Central memory CD4-positive, alpha-beta T cell (primary cell): ENCODE results near the gene SLC8B1.

Source experiments
- DNase-seq: peaks from one replicate; pipeline ENCODE4 v3.0.0; 2022

The SLC8B1 gene

DNA sequence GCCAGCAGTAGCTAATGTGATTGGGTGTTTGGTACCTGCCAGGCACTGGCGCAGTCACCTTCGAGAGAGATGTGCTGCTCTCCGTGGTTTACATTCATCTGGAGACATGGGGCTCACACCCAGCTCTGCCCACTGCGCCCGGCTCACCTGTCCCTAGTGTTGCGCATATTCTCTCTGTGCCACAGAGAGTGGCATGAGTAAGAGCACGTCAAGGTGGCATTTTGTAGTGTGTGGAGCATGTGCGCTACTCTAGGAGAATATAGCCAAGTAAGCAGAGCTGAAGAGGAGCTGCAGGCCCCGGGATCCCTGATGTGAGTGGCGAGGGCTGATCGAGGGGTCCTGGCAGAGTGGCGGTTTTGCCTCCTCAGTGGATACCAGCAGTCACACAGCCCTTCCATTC lies 66.8 kb downstream of the SLC8B1 start:
- DNase-seq, result no peak

DNA sequence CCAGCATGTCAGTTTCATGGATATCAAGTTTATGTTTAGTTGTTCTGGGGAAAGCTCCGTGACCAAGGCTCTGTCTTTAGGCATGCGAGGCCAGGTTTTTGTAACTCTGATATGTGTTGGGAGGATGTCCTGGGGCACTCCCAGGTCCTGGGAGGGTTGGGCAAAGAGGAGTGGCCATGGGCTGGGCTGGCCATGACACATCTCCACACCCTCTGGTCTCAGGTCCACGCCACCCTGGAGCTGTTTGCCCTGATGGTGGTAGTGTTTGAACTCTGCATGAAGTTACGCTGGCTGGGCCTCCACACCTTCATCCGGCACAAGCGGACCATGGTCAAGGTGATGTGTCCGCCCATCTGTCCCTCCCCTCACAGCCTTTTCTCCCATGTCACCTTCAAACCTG lies 67.3 kb downstream of the SLC8B1 start:
- no peak for DNase-seq

DNA sequence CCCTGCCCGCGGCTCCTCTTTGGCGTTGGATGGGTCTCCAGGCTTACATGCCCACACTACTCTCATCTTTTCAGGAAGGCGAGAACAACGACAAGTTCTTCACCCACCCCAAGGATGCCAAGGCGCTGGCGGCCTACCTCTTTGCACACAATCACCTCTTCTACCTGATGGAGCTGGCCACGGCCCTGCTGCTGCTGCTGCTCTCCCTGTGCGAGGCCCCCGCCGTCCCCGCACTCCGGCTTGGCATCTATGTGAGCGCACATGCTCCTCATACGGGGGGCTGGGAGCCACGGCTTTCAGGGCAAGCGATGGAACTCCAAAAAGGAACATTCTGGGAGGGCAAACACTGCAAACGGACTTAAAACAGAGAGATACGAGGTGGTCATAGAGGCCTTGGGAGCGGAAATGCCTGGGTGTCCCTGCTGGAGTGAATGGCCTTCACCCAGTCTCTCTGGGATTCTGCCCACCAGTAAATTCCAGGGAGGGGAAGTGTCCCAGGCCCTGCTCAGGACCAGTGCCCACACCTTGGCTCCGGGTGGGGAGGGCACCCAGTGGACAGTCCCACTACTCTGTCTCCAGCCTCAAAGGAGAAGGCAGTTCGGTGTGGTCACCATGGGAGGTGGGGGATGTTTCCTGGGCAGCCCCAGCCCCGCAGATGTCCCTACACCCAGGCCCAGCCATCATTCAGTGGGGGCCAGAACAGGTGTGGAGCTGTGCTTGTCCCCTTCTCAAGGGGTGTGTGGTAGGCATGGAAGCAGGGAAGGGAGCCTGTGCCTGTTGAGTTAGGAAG lies 68.6 kb downstream of the SLC8B1 start:
- DNase-seq, result no peak

DNA sequence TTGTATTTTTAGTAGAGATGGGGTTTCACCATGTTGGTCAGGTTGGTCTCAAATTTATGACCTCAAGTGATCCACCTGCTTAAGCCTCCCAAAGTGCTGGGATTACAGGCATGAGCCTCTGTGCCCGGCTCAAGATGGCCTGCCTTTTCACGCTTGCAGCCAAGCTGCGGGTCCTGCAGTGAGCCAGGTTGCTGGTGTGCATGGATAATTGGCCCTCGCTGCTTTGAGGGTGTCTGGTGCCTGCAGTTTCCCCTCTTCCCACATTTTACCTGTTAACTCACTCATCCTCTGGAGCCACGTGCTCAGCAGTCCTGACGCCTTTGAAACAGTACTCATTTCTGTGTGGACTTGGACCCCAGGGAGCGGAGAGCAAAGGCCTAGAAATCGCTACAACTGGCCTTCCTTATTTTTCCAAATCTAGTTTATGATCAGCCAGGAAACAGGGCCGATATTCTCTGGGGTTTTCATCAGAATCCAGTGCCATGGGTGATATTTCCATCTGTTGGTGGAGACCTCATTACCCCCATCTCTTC lies 71.4 kb downstream of the SLC8B1 start:
- DNase-seq, result no peak

DNA sequence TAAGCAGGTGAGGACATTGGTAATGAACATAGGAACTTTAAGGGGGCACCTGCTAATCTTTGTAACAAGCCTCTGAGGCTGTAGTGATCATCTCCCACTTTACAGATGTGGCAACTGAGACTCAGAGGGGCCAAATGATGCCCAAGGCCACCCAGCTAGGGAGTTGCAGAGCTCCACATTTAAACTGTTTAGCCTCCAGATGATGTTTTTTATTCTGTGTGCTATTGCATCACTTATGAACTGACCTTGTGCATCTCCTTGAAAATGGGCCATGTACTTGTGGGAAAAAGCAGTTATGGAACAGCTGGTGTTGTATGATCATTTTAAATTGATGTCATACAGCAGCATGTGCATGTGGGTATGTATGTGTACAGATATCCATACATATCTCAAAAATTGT lies 72.2 kb downstream of the SLC8B1 start:
- DNase-seq, result no peak

DNA sequence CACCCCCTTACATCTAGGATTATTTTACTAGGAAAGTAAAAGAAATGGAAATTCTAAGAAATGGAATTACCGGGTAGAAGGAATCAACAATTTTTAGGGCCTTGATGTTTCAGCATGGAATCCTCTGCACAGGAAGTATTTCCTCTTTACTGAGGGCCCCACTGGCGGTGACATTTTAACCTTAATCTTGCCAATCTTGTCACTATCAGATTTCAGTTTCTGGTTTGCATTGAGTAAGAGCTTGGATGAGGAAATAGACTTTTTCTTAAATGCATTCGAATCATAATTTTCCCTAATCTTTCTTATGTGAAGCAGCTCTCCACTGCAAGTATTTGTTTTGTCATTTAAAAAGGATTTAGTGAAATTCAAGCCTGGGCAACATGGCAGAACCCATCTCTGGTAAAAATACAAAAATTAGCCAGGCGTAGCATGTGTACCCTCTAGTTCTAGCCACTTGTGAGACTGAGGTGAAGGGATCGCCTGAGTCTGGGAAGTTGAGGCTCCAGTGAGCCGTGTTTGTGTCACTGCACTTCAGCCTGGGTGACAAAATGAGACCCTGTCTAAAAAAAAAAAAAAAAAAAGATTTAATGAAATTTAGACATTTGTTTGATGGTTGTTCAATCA lies 73.0 kb downstream of the SLC8B1 start:
- peak; percentile 16 for DNase-seq

DNA sequence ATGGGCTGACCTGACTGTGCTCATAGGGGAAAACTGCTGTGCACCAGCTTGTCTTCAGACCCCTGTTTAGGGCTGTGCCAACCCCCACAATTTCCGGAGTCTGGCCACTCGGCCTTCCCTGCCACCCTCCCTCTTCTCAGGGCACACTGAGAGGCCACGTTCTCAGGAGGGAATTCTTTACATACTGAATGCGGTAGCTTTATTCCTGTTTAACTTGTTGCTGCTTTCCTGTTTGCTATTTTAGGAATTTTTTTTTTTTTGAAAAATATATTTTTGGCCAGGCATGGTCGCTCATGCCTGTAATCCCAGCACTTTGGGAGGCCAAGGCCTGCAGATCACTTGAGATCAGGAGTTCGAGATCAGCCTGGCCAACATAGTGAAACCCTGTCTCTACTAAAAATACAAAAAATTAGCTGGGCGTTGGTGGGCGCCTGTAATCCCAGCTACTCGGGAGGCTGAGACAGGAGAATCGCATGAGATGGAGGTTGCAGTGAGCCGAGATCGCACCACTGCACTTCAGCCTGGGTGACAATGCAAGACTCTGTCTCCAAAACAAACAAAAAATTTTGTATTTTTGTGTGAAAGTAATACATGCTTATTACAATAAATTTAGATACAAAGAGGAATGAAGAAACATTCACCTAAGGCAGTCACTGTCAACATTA lies 74.1 kb downstream of the SLC8B1 start:
- no peak for DNase-seq

DNA sequence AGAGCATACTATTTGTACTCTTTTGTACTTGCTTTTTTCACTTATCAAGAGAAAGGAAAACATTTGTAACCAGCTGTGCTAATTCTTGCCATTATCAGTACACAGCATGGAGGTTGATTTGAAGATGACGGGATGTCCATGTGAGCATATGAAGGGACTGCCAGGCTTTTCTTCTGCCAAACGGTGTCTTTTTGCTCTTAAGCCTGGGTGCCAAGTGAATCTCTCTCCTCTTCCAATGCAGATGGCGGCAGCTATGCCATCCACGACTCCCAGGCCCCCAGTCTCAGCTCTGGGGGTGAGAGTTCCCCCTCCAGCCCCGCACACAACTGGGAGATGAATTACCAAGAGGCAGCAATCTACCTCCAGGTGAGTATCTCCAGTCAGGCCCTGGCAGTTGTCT lies 74.8 kb downstream of the SLC8B1 start:
- DNase-seq, result no peak

DNA sequence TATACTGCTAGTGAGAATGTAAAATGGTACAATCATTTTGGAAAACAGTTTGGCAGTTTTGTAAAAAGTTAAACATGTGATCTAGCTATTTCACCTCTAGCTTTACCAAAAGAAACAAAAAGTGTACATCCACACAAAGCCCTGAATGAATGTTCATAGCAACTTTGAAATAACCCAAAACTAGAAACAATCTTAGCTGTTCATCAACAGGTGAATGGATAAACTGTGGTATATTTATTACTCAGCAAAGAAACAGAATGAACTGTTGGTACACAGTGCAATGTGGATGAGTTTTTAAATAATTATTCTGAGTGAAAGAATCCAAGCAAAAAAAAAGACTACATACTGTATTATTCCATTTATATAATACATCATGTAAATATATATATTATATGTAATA lies 77.3 kb downstream of the SLC8B1 start:
- DNase-seq, result no peak

DNA sequence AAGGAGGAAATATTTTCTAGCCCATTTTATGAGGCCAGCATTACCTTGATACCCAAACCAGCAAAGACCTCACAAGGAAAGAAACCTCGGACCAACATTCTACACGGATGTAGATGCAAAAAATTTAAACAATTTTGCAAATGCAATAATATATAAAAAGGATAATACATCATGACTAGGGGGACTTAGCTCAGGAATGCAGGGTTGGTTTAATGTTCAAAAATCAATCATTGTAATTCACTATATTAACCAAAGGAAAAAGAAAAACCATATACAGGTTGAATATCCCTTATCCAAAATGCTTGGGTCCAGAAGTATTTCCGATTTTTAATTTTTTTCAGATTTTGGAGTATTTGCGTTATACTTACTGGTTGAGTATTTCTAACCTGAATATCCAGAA lies 80.6 kb downstream of the SLC8B1 start:
- no peak for DNase-seq

DNA sequence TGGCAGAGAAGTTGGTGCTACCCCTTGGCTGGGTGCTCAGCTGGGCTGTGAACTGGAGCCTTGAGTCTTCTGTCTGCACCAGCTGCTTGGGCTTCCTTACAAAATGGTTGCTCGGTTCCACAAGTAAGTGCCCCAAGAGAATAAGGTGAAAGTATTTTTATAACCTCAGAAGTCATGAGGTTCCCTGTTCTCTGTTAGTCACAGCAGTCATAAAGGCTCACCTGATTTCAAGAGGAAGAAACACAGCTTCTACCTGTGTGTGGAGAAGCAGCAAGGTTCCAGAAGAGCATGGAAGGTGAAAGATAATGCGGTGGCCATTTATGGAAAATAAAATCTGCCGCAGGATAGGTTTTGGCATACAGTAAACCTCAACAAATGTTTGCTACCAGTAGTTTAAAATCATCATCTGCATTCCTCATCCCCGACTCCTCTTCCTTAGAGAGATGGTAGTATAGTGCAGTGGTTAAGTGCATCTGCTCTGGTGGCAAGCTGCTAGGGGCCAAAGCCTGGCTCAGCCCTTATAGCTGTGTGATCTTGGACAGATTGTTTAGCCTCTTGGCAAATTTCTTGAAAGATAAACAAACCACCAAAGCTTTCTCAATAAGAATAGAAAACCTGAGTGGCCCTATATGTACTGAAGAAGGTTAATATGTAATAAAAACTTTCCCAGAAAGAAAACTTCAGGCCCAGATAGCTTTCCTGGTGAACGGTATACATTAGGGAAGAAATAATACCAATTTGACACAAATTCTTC lies 81.2 kb downstream of the SLC8B1 start:
- no peak for DNase-seq

DNA sequence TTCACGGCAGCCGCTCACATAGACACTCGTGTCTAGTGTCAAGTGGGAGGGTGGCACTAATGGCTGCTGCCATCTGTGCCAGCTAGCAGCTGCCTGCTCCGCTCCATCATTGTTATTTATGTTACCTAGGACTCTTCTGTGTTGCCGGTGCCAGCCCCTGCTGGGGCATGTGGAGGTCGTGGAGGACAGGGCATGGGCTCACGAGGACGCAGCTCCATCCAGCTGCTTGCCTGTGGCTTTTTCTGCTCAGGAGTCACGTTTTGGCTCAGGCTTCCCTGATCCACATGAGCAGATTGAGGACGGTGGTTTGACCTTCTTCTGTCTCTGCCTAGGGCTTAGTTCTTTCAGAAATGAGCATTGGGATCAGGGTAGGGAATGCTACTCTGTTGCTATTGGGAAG lies 82.4 kb downstream of the SLC8B1 start:
- no peak for DNase-seq

DNA sequence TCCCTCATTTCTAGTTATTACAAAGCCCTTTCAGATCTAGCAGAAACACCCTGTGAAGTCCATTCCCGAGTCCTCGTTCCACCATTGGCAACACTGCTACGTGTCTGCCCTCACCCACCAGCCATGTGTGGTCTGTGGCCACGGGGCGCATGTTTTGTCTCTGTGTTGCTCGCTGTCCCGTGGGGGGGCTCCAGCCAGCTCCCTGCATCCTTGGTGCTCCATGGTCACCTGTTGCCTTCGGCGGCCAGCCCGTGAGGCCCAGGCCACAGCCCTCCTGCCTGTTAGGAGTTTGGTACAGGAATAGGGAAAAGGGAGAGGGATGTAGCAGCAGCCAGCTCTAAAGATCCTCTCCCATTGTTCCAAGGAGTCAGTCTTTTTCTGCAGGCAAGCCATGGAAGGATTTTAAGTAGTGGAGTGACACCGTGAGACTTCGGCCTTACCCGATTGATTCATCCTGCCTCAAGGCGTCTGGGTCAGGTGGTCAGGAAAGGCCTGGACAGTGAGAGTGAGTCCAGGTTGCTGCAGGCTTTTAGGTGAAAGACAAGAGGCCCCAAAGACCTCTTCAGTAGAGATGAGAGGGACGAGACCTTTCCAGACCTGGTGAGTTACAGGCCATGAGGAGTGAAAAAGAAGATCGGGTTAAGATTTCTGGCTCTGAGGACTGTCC lies 83.4 kb downstream of the SLC8B1 start:
- no peak for DNase-seq

DNA sequence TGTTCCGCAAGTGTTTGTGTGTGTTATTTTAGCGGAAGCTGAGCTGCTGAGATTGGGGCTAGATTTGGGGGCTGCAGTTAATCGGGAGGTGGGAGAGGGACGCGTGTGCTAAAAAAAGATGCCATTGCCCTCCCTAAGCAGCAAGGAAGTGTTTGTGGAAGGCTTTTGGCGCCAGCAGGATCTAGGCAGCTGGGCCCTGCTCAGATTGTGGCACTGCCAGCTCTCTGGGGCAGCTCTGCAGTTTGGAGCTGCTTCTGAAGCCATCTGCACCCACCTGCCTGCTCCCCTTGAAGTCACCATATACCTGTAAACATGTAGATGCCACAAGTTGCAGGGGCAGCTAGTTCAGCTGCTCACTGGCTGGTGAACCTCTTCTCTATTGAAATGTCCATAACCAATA lies 84.9 kb downstream of the SLC8B1 start:
- no peak for DNase-seq

DNA sequence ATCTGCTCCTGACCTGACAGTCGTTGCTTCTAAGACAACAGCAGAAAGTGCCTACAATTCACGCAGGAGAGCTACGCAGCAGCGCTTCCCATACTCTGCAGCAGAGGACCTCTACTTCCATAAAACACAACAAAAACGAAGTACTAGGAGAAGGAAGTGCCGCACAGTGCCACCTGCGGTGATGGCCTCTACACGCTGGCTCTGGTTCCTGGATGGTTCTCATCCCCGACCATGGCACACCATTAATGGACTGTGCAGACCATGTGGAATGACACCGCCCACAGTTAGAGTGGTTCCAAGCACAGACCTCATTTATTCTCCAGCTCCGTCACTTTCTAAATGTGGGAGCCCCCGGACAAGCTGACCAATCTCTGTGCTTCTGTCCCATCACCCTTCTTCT lies 85.4 kb downstream of the SLC8B1 start:
- DNase-seq, result no peak

DNA sequence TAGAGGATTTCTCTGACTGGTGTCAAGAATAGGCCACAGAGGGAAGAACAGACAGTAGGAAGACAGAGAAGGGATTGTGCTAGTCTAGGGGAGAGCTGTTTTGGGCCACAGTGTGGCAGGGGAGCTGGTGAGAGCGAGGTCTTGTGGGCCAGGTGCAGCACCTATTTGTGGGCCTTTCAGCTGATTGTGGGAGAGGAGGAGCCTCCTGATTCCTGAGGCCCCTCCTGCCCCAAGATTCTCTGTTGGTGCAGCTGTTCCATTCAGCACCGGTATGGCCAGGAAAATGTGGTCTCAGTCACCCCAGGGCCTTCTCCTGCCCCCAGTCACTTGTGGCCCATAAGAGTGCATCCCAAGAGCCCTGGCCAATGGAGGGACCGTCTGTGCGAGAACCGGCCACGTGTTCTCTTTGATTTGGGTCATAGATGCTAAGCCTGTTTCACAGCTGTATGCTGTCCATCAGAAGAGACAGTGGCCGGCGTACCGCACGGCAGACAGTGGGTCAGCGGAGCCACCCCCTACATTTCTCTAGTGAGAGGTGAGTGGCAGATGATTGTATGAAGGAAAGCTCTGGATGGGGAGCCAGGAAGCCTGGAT lies 86.0 kb downstream of the SLC8B1 start:
- DNase-seq, result no peak
